HEK293 (cell line): ENCODE measurements around the gene FBH1.

Experiments used
- CTCF ChIA-PET: fragments of 350-600 bp; formaldehyde crosslinking; extraction: SDS; loops from one replicate; lab custom pipeline; 2021; ENCODE audit warnings: antibody characterized with exemption; lab: Yijun Ruan, JAX
- POLR2A ChIA-PET: fragments of 300-600 bp; formaldehyde crosslinking; extraction: SDS; loops from one replicate; lab custom pipeline; 2020; ENCODE audit warnings: antibody characterized with exemption, inconsistent platforms; lab: Yijun Ruan, JAX
- H3K27ac ChIP-seq: fragments of 200-500 bp; sonication (Bioruptor generic); 2 replicates; pipeline ENCODE4 v1.5.1; 2014; ENCODE audit warnings: low read depth, low read length, control low read depth, inconsistent platforms; ENCODE audit errors: extremely low read depth
- H3K36me3 ChIP-seq, 2 experiments: fragments of 200-500 bp in 1 of 2; sonication (Bioruptor generic) in 1 of 2; 1 replicate in 1 of 2; 2 replicates in 1 of 2; pipeline ENCODE4 v1.5.1; 2014 to 2017; ENCODE audit warnings: inconsistent platforms in 2 of 2, low read length in 2 of 2; ENCODE audit not compliant: control insufficient read depth in 2 of 2, insufficient read depth in 1 of 2
- H3K4me1 ChIP-seq: fragments of 200-500 bp; sonication (Bioruptor generic); 2 replicates; pipeline ENCODE4 v1.5.1; 2014; ENCODE audit warnings: mild to moderate bottlenecking, low read length, inconsistent platforms; ENCODE audit not compliant: control insufficient read depth, insufficient read depth
- H3K4me3 ChIP-seq: 2 replicates; pipeline ENCODE4 v1.5.1; 2011; ENCODE audit warnings: low read depth, mild to moderate bottlenecking, control low read depth, low read length, moderate library complexity
- H3K9me3 ChIP-seq: fragments of 200-500 bp; sonication (Bioruptor generic); 2 replicates; pipeline ENCODE4 v1.5.1; 2014; ENCODE audit warnings: low read depth, low read length, inconsistent platforms; ENCODE audit not compliant: control insufficient read depth, insufficient read depth
- ATF2 ChIP-seq: fragments of 450-650 bp; formaldehyde crosslinking; IDR thresholded peaks from 2 replicates; pipeline ENCODE4 v1.5.1; 2016; ENCODE audit warnings: missing biosample characterization, missing genetic modification characterization, low read depth
- CTCF ChIP-seq: fragments of 450-650 bp; formaldehyde crosslinking; IDR thresholded peaks from 2 replicates; pipeline ENCODE4 v1.5.1; 2016; ENCODE audit warnings: missing biosample characterization, missing genetic modification characterization
- EGR2 ChIP-seq: fragments of 450-650 bp; formaldehyde crosslinking; IDR thresholded peaks from 2 replicates; pipeline ENCODE4 v1.5.1; 2016; ENCODE audit warnings: low read depth, missing biosample characterization, missing genetic modification characterization
- HOXD13 ChIP-seq: sonication (generic); formaldehyde crosslinking; IDR thresholded peaks from 2 replicates; pipeline ENCODE4 v1.8.0; 2022; ENCODE audit warnings: missing genetic modification reagents, borderline replicate concordance
- KLF7 ChIP-seq: fragments of 450-650 bp; formaldehyde crosslinking; IDR thresholded peaks from 2 replicates; pipeline ENCODE4 v1.5.1; 2016; ENCODE audit warnings: missing biosample characterization, missing genetic modification characterization, borderline replicate concordance
- KLF9 ChIP-seq: fragments of 450-650 bp; formaldehyde crosslinking; IDR thresholded peaks from 2 replicates; pipeline ENCODE4 v1.5.1; 2016; ENCODE audit warnings: missing biosample characterization, missing genetic modification characterization, low read depth
- TSHZ1 ChIP-seq: fragments of 450-650 bp; formaldehyde crosslinking; IDR thresholded peaks from 2 replicates; pipeline ENCODE4 v1.5.1; 2016; ENCODE audit warnings: missing biosample characterization, missing genetic modification characterization, borderline replicate concordance
- ZBTB1 ChIP-seq: fragments of 450-650 bp; formaldehyde crosslinking; IDR thresholded peaks from 2 replicates; pipeline ENCODE4 v1.5.1; 2016; ENCODE audit warnings: missing biosample characterization, missing genetic modification characterization
- ZBTB49 ChIP-seq: fragments of 450-650 bp; formaldehyde crosslinking; IDR thresholded peaks from 2 replicates; pipeline ENCODE4 v1.5.1; 2016; ENCODE audit warnings: missing biosample characterization, missing genetic modification characterization, low read depth
- ZNF157 ChIP-seq: fragments of 450-650 bp; formaldehyde crosslinking; IDR thresholded peaks from 2 replicates; pipeline ENCODE4 v1.5.1; 2016; ENCODE audit warnings: missing biosample characterization, missing genetic modification characterization
- ZNF23 ChIP-seq: fragments of 450-650 bp; formaldehyde crosslinking; IDR thresholded peaks from 2 replicates; pipeline ENCODE4 v1.5.1; 2016; ENCODE audit warnings: missing biosample characterization, missing genetic modification characterization, borderline replicate concordance
- ZNF354C ChIP-seq: fragments of 450-650 bp; formaldehyde crosslinking; IDR thresholded peaks from 2 replicates; pipeline ENCODE4 v1.5.1; 2016; ENCODE audit warnings: missing biosample characterization, missing genetic modification characterization, low read depth, borderline replicate concordance
- ZNF391 ChIP-seq: fragments of 450-650 bp; formaldehyde crosslinking; IDR thresholded peaks from 2 replicates; pipeline ENCODE4 v1.5.1; 2016; ENCODE audit warnings: low read depth, missing biosample characterization, missing genetic modification characterization, borderline replicate concordance
- ZNF488 ChIP-seq: fragments of 450-650 bp; formaldehyde crosslinking; IDR thresholded peaks from 2 replicates; pipeline ENCODE4 v1.5.1; 2016; ENCODE audit warnings: missing biosample characterization, missing genetic modification characterization
- ZNF501 ChIP-seq: fragments of 450-650 bp; formaldehyde crosslinking; IDR thresholded peaks from 2 replicates; pipeline ENCODE4 v1.5.1; 2016; ENCODE audit warnings: missing biosample characterization, missing genetic modification characterization
- ZNF518A ChIP-seq: fragments of 450-650 bp; formaldehyde crosslinking; conservative IDR thresholded peaks from 2 replicates; pipeline ENCODE4 v1.5.1; 2016; ENCODE audit warnings: low read depth, missing biosample characterization, missing genetic modification characterization
- ZNF544 ChIP-seq: fragments of 450-650 bp; formaldehyde crosslinking; IDR thresholded peaks from 2 replicates; pipeline ENCODE4 v1.5.0; 2017; ENCODE audit warnings: missing biosample characterization, missing genetic modification characterization
- ZNF600 ChIP-seq: fragments of 450-650 bp; formaldehyde crosslinking; IDR thresholded peaks from 2 replicates; pipeline ENCODE4 v1.5.1; 2016; ENCODE audit warnings: missing biosample characterization, missing genetic modification characterization
- ZNF629 ChIP-seq: fragments of 450-650 bp; formaldehyde crosslinking; IDR thresholded peaks from 2 replicates; pipeline ENCODE4 v1.5.1; 2017; ENCODE audit warnings: missing biosample characterization, missing genetic modification characterization
- ZNF664 ChIP-seq: fragments of 450-650 bp; formaldehyde crosslinking; IDR thresholded peaks from 2 replicates; pipeline ENCODE4 v1.5.1; 2016; ENCODE audit warnings: missing biosample characterization, missing genetic modification characterization
- ZNF701 ChIP-seq: fragments of 450-650 bp; formaldehyde crosslinking; IDR thresholded peaks from 2 replicates; pipeline ENCODE4 v1.5.1; 2016; ENCODE audit warnings: missing biosample characterization, missing genetic modification characterization
- ZNF837 ChIP-seq: fragments of 450-650 bp; formaldehyde crosslinking; IDR thresholded peaks from 2 replicates; pipeline ENCODE4 v1.5.1; 2016; ENCODE audit warnings: missing biosample characterization, missing genetic modification characterization

The FBH1 gene

GRCh38 chr10:5930272-5930671 is 40.2 kb downstream of the FBH1 start:
- H3K9me3 ChIP-seq, result no peaks in the 10 kb centered on the region
- H3K36me3 ChIP-seq, result peaks cover 28 to 87% of the 10 kb centered on the region in 2 experiments
- H3K4me1 ChIP-seq, result no peaks in the 10 kb centered on the region
- POLR2A ChIA-PET, result no interaction called here
- CTCF ChIA-PET, result no interaction called here
- H3K27ac ChIP-seq, result no peak overlapping the region
- H3K4me3 ChIP-seq, result no peak overlapping the region
- TF ChIP-seq ZBTB49 (no peak), KLF7 (tag by site-specific recombination) (no peak), ZNF629 (no peak), ZNF391 (tag by site-specific recombination) (no peak), CTCF (no peak), ZBTB1 (no peak), EGR2 (tag by site-specific recombination) (no peak), ZNF23 (tag by site-specific recombination) (no peak), ZNF600 (tag by site-specific recombination) (no peak), ZNF544 (tag by site-specific recombination) (no peak), ZNF664 (no peak), KLF9 (no peak), HOXD13 (CRISPR knock-in tag) (no peak), TSHZ1 (tag by site-specific recombination) (no peak), ZNF501 (tag by site-specific recombination) (no peak), ZNF488 (tag by site-specific recombination) (no peak), ZNF157 (tag by site-specific recombination) (no peak), ZNF837 (tag by site-specific recombination) (no peak)
- TF ChIP-seq, all 188 proteins: peak for 0

- H3K9me3 ChIP-seq, result no peaks in the 10 kb centered on the region
- H3K27ac ChIP-seq, result no peak overlapping the region
- H3K4me3 ChIP-seq, result no peak overlapping the region
- ChIA-PET CTCF (no interaction called here), POLR2A (interaction anchor here (0.6 kb wide), 1 partner anchor 22 kb away, joined by 3 read pairs; no protein-coding TSS in a partner anchor)
- no peaks in the 10 kb centered on the region for H3K4me1 ChIP-seq
- peaks cover 33 to 87% of the 10 kb centered on the region in 2 experiments for H3K36me3 ChIP-seq
- no peak for TF ChIP-seq ATF2 (tag by site-specific recombination)
- TF ChIP-seq ZNF518A, result no peak
- TF ChIP-seq ZNF354C, result no peak
- no peak for TF ChIP-seq ZNF701 (tag by site-specific recombination)
Measured at GRCh38 chr10:5932345-5932744, 42.3 kb downstream of the FBH1 start.
